GM18517 (cell line): Measurements from ENCODE around the gene TAP1.
A peak's percentile ranks its signal among the peaks of the same experiment; 100 is the strongest.
"Not testable (repeated sequence)": the region's sequence is repeated elsewhere in the genome, so short reads cannot be mapped to it uniquely, and the experiment has no call there.

Source experiments
- ATAC-seq: cut with Tn5 transposase; IDR thresholded peaks from one replicate; pipeline ENCODE4 v1.9.1; 2021; ENCODE audit warnings: mild to moderate bottlenecking, moderate library complexity; ENCODE audit not compliant: unreplicated experiment

The TAP1 gene, protein sequence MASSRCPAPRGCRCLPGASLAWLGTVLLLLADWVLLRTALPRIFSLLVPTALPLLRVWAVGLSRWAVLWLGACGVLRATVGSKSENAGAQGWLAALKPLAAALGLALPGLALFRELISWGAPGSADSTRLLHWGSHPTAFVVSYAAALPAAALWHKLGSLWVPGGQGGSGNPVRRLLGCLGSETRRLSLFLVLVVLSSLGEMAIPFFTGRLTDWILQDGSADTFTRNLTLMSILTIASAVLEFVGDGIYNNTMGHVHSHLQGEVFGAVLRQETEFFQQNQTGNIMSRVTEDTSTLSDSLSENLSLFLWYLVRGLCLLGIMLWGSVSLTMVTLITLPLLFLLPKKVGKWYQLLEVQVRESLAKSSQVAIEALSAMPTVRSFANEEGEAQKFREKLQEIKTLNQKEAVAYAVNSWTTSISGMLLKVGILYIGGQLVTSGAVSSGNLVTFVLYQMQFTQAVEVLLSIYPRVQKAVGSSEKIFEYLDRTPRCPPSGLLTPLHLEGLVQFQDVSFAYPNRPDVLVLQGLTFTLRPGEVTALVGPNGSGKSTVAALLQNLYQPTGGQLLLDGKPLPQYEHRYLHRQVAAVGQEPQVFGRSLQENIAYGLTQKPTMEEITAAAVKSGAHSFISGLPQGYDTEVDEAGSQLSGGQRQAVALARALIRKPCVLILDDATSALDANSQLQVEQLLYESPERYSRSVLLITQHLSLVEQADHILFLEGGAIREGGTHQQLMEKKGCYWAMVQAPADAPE

DNA sequence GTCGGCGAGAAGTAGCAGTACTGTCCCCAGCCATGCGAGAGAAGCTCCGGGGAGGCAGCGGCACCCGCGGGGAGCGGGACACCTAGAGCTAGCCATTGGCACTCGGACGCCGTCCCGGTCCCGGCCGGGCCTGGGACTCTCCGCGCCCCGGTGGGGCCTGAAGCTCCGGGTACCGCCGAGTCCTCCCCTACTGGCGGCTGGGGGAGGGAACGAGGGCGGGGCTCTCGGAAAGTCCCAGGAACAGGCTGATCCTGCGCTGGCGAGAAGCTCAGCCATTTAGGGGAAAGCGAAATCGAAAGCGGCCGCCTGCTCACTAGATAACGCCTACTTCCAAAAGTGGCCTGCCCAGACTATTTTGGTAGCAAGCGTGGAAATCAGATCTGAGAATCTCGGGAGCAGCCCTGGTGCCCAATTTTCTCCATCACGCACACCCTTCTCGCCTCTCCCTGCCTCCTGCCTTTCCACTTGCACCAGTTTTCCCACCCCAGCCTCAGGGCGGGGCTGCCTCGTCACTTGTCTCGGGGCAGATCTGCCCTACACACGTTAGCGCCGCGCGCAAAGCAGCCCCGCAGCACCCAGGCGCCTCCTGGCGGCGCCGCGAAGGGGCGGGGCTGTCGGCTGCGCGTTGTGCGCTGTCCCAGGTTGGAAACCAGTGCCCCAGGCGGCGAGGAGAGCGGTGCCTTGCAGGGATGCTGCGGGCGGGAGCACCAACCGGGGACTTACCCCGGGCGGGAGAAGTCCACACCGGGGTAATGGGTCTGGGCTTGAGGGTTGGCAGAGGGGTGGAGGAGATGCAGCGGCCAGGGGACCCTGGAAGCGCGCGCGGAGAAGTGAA is at the start of gene TAP1, which contains the start of gene PSMB9:
Gene TAP1, minus strand, starts transcription at position 164 of the 835 bp plus-strand sequence. Its CDS starts 68 bp downstream, at position 96.
Gene PSMB9, plus strand, starts transcription at position 652 of the 835 bp plus-strand sequence. Its CDS starts 38 bp downstream, at position 690.
- ATAC-seq, result peak; percentile 67

GRCh38 chr6:32895006-32895345 is 41.5 kb upstream of the TAP1 start:
- no peak for ATAC-seq

DNA sequence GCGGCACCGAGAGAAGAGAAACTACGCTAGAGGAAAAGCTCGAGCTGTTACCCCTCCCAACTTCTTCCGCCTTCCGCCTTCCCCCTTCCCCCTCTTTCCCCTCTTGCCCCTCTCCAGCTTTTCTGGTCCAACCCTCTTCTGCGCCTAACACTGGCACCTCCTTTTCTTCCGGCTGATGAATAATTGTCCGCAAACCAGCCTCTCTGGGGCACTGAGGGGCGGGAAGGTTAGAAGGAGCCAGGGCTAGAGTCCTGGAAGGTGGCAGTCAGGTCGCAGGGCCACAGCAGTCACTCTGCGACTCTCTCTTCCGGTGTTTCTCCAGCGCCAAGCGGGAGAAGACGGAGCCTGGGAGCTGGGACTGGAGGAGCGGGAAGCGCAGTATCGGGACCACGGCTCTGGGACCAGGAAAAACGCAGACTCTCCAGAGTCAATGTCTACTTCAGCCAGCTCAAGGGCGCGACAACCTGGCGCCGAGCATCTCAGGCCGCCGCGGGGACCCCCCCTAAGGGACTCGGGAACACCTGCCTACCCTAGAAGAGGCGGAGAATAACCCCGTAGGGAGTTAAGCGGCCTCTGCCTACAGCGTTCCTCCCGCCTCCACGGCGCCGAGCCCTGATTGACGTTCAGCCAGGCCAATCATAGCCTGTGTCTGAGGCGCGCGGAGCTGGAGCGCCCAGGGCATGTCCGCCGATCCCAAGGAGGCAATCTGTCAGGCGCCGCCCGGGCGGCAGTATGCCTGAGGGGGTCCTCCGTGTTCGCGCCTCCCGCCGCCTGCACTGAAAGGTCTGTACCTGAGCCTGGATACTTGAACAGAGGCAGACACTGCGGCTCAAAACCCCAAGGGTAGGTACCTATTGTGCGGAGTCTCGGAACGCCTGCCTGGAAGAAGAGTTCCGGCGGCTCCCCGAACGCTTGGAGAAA is 40.8 kb upstream of the TAP1 start:
- ATAC-seq, result peak; percentile 91

DNA sequence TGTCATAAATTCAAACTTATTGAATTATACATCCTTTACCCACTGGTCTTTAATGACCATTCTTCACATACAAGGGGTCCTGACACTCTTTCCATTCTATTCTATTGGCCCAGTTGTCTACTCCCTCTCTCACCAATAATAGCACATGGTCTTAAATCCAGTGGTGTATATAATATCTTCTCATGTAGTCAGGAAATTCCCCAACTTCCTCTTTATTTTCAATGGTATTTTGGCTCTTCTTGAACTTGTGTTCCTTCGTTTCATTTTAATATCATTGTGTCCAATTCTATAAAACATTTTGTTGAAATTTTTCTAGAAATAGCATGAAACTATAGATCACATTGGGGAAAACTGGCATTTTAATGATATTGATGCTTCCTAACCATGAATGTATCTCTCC is 37.3 kb upstream of the TAP1 start:
- ATAC-seq, result no peak

- ATAC-seq, result no peak
These were observed 36.0 kb upstream of the TAP1 start for GRCh38 chr6:32889533-32889932.

DNA sequence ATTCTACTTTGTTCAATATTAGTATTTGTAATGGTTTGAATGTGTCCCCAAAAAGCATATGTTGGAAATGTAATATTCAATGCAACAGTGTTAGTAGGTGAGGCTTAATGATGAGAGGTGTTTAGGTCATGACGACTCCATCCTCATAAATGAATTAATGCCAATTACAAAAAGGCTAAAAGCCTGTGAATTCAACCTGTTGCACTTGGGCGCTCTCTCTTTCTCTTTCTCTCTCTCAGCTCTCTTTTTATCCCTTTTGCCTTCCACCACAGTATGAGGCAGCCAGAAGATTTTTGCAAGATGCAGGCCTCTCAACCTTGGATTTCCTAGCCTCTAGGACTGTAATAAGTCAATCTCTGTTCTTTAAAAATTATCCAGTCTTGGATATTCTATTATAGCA is 35.1 kb upstream of the TAP1 start:
- ATAC-seq, result no peak

GRCh38 chr6:32887616-32888015 is 34.1 kb upstream of the TAP1 start:
- ATAC-seq, result no peak

DNA sequence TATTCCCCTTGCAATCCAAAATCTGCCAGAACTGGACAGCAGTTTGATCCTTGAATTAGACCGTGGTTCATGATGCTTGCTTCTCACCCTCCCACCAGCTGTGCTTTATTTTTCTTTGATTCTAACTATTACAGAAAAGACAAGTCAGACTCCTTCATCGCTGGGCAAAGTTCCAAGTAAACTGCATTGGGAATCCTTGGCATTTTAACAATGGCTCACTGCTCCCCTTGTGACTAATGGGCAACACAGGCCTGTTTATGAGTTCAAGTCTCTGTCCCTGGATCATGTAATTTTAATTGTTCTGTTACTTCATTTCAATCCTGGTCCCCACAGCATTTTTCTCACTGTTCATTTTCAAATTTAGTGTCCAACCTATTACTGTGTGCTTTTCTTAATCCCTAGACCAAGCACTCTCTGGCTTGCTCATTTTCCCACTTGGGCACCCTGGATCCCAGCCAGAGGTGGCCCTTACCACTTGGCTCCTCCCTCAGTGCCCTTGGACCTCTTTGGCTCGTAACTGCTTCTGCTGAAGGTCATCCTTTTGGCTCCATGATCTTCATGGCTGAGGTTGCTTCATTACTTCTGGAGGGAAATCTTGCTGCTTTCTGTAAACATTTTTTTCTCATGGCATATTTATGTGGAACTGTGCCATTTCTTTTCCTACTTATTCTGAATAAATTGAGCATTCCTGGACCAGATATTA is 33.3 kb upstream of the TAP1 start:
- no peak for ATAC-seq

DNA sequence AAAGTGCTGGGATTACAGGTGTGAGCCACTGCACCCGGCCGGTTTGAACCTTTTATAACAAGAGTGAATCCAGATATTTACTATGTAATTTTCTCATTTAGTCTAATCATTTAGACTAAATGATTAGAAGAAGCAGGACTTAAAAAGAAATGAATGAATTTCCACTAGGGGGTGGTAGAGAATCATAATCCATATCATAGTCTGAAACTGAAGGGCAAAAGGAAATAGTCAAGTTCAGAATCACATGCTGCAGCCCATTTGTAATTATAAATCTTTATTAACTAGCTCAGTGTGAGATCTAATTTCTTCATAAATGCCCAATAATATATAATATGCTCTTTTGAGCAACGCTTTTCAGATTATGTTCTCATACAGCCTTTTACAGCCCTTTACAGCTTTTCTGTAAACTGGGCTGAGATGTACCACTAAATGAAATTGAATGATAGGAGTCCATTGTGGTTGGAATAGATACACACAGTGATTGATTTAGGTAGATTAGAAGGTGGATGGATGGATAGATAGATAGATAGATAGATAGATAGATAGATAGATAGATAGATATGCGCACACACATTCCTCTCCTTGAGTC is 32.3 kb upstream of the TAP1 start:
- ATAC-seq, result no peak

DNA sequence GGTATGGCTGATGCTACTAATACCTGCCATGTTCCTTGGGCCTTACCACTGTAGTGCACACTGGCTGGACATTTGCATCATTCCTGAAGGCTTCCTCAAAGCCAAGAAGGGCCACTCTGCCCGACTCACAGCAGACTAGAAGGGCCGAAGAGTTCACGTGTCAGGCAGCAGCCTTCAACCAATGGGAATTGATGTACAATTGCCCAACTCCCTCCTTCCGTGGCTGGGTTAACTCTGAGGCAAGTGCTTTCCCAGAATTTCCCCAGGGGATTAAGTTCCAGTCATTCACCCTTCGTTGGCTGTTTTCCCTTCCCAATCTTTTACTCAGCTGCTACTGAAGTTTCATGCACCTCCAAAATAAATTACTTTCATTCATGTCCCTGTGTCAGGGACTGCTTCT is 30.3 kb upstream of the TAP1 start:
- ATAC-seq, result no peak

GRCh38 chr6:32882879-32883250 is 29.4 kb upstream of the TAP1 start:
- no peak for ATAC-seq

DNA sequence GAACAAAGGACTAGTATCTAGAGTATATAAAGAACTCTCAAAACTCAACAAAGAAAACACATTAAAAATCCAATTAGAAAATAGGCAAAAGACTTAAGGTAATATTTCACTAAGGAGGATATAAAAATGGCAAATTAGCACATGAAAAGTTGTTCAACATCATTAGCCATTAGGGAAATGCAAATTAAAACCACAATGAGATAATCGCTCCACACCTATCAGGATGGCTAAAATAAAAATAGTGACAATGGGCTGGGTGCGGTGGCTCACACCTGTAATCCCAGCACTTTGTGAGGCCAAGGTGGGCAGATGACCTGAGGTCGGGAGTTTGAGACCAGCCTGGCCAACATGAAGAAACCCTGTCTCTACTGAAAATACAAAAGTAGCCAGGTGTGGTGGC is 27.5 kb upstream of the TAP1 start:
- ATAC-seq, result not testable (repeated sequence)

GRCh38 chr6:32879691-32880090 is 26.2 kb upstream of the TAP1 start:
- ATAC-seq, result no peak

GRCh38 chr6:32876603-32877002 is 23.1 kb upstream of the TAP1 start:
- no peak for ATAC-seq

- not testable (repeated sequence) for ATAC-seq
These were observed 20.4 kb upstream of the TAP1 start for GRCh38 chr6:32873947-32874346.

DNA sequence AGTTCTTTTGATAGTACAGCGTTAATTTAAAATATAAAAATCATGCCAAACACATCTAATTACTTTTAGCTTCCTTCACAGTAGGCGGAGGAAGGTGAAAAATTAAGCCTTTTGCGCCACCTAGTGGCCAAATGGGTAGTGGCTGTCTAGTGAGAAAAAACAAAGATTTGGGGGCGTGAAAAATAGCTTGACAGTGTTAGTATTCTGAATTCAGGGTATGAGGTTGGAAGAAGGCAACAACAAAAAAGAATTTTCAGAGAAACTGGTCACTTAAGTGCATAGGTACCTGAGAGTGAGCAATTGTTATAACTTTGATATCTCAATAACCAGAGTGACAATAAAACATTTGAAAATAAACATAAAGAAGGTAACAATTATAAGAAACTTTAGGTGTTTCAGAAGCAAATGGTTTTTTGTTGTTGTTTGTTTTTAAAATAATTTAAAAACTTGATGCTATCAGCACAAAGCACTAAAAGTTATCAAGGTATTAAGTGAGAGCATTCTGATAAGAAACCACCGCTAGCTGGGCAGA is 14.8 kb upstream of the TAP1 start:
- peak; percentile 41 for ATAC-seq

DNA sequence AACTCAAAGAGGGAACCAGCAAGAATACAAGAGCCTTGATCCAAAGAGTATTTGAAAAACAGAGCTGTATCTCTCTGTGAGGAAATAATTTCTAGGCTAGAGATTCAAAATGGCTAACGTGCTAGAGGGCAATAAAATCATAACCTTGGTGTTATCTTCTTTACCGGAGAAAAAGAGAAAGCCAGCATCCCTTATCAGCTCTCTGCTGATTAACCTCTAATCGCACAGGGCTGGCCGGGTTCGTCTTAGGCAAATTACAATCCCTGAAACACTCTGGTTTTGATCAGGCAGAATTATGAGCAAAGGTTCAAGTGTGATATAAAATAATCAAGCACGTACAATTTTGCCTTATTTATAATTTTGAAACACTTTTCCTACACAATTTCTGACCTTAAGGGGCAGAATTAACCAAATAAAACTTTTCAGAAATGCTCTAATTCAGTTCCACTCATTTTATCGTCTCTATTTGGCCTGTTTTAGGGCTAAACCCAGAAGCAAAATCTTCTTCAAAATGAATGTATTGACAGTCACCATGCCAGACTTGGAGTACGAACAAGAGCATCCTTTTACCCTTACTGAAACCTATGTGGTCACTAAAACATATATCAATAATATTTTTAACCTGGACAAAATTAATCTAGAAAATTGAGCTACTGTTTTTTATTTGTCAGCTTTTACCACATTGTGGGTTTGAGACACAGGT is 14.2 kb upstream of the TAP1 start:
- peak; percentile 25 for ATAC-seq

DNA sequence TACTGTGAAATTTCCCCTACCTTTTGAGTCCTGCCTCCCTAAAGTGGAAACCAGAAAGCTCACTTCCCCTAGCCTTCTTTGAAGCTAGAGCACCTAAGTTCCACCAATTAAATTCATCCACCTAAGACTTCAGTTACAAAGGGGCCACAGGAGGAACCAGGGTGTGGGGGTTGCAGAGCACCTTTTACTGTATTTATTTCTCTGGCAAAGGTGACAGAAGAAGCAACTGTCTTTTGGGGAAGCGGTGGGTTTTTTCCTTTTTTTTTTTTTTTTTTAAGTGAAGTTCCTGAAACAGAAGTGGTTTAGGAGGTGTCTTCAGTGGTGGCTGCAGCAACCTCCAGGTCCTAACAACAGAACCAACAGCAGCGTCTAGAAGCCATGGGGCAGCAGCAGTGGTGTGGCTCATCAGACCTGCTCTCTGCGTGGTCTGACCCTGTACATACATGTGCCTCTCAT is 13.5 kb upstream of the TAP1 start:
- ATAC-seq, result no peak
